Prostate gland (tissue), 2 donors: ENCODE measurements around the gene PCDHGC5.

Experiments
- POLR2AphosphoS5 ChIP-seq: sonication (generic); formaldehyde crosslinking; IDR thresholded peaks from one replicate; pipeline ENCODE4 v1.6.1; 2017; ENCODE audit warnings: antibody characterized with exemption
- TF ChIP-seq, protein P1 (sequence below), 4 experiments: fragments of 200-600 bp in 2 of 4; fragments of 450-650 bp in 2 of 4; sonication (generic) in 2 of 4; IDR thresholded peaks; 1 replicate in 3 of 4; 2 replicates in 1 of 4; pipeline ENCODE4 v1.5.1; 2016 to 2019; ENCODE audit warnings: antibody characterized with exemption in 4 of 4, mild to moderate bottlenecking in 2 of 4, moderate library complexity in 2 of 4

DNA sequence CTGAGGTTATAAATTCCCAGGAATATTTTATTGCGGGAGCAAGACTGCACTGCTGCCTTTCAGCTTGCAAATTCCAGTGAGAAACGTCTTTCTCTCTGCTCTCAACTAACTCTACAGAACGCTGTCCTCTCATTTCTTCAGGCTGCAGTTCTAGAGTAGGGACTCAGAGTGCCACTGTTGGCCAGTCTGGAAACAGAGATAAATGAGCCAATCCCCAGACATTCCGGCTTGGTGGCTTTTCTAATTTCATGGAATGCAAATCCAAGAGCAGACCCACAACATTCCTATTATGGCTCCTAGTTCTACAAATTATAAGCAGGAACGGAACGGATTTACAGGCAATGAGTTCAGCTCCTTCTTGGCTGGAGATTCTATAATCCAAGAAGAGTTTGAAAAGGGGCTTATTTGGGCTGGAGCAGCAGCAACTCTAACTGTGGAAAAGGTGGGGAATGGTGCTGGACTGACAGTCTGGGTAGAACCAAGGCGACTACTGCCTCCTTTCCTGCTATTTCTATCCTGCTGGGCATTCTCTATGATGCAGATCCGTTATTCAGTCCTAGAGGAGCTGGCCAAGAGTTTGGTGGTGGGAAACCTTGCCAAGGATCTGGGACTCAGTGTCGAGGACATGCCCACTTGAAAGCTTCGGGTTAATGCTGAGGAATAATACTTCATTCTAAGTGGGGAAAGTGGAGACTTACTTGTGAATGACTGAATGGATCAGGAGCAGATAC lies 49.3 kb upstream of the PCDHGC5 start:
- TF ChIP-seq POLR2AphosphoS5, result no peak
- TF ChIP-seq, protein P1, sequence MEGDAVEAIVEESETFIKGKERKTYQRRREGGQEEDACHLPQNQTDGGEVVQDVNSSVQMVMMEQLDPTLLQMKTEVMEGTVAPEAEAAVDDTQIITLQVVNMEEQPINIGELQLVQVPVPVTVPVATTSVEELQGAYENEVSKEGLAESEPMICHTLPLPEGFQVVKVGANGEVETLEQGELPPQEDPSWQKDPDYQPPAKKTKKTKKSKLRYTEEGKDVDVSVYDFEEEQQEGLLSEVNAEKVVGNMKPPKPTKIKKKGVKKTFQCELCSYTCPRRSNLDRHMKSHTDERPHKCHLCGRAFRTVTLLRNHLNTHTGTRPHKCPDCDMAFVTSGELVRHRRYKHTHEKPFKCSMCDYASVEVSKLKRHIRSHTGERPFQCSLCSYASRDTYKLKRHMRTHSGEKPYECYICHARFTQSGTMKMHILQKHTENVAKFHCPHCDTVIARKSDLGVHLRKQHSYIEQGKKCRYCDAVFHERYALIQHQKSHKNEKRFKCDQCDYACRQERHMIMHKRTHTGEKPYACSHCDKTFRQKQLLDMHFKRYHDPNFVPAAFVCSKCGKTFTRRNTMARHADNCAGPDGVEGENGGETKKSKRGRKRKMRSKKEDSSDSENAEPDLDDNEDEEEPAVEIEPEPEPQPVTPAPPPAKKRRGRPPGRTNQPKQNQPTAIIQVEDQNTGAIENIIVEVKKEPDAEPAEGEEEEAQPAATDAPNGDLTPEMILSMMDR (IDR thresholded peaks at IDR 0.05), result no peak
